IPS-NIHi7 (cell line): Measurements from ENCODE around the gene ANKDD1A.
A peak's percentile ranks its signal among the peaks of the same experiment; 100 is the strongest.

Experiments used
- DNase-seq: peaks from one replicate; pipeline ENCODE4 v3.0.0; 2012; ENCODE audit warnings: mixed read lengths; ENCODE audit errors: extremely low spot score

ANKDD1A gene

DNA sequence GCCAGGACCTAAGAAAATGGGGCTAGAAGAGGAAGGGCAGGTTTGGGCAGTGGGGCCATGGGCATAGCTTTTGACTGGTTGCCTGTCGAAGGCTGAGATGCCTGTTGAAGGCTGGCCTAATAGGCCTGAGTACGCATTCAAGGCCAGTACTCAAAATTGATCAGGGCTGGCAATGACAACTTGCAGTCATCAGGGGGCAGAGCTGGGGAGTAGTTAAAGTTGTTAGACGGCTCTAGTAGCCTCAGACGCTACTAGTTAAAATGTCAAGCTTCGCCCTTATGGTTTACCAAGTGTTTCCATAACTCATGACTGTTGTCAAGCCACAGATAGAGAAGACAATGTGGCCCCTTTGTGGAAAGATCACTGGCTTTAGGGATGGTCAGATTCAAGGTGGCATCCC, 49.3 kb downstream of the ANKDD1A start:
- DNase-seq = peak; percentile 60

DNA sequence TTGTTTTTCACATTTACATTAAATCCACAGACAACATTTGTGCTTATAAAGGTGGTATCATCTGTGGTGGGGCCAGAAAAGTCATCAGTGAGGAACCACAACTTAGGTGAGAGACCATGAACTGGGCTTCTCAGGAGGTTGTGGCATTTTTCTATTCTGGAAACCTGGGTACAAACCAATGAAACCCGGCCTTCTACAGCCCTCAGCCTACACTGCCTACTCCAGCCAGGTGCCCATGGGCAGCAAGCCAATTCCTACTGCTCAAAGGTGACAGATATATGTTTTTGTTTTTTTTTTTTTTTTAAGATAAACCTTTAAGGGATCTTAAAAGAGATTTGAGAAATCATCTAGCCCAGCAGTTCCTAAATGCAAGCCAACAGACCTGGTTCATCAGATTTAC, 57.7 kb downstream of the ANKDD1A start:
- DNase-seq = no peak

DNA sequence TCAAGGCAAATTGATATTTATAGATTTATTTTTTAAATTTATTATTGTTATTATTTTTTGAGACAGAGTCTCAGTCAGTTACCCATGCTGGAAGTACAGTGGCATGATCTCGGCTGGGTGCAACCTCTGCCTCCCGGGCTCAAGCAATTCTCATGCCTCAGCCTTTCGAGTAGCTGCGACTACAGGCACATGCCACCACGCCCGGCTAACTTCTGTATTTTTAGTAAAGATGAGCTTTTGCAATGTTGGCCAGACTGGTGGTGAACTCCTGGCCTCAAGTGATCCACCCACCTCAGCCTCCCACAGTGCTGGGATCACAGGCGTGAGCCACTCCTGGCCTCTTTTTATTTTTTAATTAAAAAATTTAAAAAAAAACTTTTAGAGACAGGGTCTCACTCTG, 59.0 kb downstream of the ANKDD1A start:
- DNase-seq = no peak

DNA sequence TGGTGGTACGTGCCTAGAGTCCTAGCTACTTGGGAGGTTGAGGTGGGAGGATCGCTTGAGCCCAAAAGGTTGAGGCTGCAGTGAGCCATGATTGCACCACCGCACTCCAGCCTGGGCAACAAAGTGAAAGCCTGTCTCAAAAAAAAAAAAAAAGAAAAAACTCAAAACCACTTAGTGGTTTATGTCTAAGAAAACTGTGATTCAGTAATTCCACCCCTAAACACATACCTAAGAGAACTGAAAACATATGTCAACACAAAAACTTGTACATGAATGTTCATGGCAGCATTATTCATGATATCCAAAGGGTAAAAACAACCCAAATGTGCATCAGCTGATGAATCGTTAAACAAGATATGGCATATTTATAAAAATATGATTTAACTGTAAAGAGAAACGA, 63.7 kb downstream of the ANKDD1A start:
- DNase-seq = no peak

DNA sequence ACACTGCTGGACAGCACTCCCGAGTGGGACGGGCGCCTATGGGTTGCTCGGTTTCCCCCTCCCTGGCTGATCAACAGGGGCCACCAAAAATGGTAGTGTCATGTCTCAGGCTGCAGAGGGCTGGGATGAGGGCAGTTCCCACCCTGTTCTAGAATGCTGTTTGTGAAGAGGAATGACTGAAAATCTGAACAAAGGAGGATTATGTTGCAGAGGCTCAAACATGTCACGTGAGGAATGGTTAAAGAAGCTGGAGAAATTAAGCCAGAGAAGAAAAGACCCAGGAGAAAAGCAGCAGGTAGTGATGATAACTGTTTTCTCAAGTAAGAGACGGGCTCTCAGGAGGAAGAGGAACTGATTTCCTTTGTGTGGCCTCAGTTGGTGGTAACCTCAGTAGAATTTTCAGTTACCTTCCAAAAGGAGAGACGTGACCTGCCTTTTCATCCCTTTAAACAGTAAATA, 67.6 kb downstream of the ANKDD1A start:
- DNase-seq = peak; percentile 44

DNA sequence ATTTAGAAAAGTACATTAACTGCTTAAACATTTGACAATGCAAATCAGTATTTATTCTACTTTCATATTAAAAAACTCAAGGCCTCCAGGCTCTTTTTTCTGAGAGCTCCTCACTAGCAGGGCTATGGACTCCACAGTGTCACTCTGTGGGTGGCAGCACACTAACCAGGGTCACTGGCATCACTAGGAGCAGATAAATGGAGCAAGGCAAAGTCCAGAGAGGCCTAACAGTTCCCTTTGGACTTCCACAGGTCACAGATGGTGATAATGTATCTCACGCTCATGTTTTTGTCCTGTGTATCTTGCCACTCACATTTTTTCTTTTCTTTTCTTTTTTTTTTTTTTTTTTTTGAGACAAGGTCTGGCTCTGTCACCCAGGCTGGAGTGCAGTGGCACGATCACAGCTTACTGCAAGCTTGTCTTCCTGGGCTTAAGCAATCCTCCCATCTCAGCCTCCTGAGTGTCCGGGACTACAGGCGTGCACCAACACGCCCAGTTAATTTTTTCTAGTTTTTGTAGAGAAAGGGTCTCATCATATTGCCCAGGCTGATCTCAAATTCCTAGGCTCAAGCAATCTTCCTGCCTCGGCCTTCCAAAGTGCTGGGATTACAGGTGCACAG, 70.2 kb downstream of the ANKDD1A start:
- DNase-seq = no peak

DNA sequence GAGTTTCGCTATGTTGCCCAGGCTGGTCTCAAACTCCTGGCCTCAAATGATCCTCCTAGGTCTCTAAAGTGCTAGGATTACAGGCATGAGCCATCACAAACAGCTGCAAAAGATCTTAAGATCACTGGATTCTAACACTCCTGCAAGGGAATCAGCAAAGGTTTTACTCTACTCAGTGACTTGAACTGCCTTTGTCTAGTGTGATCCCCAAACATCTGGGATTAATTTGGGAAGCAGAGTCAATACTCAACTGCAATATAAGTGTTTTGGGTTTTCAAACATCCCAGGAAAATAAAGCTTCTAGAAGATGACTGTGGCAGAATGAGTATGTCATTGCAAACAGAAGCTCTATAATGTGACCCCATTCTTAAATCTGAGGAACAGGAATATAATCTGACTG, 70.8 kb downstream of the ANKDD1A start:
- no peak for DNase-seq

DNA sequence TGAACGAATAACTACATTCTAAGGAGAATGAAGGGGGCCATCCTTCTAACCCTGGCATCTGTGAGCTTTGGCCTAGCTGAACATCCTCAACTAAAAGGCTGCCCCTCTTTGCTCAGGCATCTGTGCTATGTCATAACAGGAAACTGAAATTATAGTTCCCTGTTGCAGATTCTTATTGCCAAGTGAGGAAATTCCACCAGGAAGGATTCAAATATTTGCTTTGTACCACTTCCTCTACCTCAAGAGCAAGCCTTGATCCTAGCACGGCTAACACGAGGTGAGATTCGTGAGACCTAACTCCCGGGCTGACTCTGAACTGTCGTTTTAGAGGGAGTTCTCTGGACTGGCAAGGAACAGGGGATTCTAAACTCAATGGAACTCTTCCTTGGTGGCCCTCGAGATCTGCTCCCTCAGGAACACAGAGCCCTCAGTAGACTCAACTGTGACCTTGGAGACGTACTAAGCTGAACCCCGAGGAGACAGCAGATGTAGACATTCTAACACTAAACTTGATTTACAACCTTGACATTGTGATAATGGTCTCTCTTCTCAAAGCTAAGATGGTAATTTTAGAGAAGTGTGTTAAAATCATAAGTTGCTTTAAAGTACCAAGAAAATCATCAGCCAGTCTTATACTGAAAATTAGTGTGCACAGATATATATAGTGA, 73.8 kb downstream of the ANKDD1A start:
- DNase-seq = no peak

DNA sequence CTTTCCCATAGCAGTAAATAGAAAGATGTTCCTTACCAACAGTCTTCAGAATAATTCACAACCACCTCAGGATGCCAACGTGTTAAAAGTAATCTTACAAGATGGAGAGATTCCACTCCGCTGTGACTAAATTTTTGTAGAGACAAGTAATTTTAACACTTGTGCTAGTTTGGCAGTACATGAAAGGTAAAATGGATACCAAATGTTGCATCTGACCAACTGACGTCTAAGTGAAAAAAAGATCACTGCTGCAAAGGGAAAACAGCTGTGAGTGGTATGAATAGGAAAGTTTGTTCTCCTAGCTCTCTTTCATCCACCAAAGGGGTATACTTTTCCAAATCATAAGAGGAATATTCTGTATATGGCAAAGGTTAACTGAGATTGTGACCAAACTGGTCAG, 75.4 kb downstream of the ANKDD1A start:
- no peak for DNase-seq

DNA sequence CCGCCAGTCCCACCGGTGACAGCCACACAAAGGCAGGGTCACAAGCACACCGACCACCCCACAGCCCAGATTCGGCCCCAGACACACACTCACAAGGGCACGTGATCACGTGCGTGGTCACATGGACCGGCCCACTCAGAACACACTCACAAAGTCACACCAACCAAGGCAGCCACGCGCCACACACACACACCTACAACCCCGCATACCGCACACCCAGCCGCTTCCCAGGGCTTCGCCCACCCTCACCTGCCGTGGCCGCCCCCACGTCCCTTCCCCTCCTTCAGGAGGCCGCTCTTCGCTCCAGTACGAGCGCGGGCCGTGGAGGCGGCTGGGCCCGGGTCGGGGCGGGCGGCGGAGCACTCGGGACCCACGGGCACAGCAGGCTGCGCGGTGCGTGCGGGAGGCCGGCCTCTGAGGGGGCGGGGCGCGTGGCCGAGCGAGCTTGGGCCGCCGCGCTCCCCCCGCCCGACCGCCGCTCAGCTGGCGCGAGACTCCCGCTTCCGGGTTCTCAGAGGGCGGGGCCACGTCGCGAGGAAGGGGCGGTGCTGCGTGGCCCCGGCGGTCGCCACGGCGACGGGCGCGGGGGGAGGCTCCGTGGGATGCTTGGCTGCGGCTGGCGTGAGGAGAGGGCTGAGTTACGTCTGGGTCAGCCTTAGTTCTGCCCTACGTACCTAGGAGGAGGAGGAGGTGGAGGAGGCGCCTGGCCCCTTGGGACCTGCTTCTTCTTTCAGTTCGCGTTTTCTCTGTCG, 77.9 kb downstream of the ANKDD1A start, which contains the start of gene SPG21:
Gene SPG21, minus strand, starts transcription at position 499 of the 752 bp plus-strand sequence. CDS start 6,345 bp downstream, outside the sequence.
- DNase-seq = peak; percentile 96

DNA sequence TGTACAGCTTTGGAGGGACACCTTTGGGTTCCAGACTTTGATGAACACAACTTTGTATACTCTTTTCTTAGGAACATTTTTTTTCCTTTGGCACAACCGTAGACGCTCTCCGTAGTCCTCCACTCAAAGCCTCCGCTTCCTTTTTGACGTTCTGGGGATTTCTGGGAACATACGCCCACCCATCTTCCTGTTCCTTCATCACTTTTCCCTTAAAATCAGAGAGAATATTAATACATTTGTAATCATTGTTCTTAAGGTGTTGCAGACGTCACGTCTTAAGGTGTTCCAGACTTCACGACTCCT, 78.4 kb downstream of the ANKDD1A start:
- DNase-seq = no peak

DNA sequence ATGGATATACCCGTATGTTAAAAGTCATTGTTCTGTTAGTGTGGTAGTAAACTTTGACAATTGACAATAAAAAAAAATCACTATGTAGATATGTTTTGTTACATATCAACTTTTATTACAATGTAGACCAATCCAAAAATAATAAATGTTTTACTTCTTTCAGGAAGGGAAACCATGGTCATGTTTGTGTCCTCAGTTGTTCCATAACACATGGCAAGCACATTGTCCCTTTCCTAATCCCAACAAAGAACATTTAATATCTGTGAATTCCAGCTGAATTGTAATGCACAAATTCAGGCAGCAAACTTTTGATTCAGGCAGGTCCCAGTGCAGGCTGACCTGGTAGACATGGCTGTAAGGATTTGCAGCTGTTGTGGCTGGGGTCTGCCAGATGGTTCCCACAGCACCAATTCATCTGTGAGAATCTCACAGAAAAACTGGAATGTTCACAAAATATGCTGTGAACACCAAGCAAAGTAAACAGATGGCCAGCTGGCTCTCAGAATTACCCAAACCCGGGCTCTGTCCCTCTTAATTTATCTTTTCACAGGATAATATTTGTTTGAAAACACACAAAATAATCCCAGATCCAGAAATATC, 79.9 kb downstream of the ANKDD1A start:
- no peak for DNase-seq

DNA sequence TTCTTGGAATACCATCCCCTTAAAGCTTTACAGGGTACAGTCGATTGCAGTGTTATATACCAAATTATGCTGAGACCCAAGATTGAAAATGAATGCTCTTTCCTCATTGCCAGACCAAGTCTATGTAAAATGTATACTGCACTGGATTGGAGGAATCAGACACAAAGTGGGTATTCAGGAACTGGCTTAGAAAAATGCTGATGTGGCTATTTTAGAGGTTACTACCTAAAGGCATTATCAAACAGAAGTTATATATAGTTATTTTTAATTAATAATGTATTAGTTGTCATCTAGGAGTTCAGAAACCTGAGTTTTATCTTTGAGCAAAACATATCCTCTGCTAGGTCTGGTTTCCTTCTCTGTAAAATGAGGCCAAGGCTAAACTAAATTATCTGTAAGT, 81.6 kb downstream of the ANKDD1A start:
- no peak for DNase-seq

DNA sequence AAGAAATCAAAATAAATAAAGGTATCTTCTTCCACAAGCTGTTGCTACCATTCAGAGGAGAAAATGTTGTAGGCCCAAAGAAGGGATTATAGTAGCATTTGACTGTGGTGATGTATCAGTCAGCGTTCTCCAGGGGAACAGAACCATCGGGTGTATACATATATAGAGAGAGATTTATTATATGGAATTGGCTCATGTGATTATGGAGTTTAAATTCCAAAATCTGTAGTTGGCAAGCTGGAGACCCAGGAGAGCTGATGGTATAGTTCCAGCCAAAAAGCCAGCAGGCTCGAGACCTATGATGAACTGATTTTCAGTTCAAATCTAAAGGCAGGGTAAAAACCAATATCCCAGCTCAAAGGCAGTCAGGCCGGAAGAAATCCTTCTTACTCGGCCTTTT, 85.4 kb downstream of the ANKDD1A start:
- no peak for DNase-seq

DNA sequence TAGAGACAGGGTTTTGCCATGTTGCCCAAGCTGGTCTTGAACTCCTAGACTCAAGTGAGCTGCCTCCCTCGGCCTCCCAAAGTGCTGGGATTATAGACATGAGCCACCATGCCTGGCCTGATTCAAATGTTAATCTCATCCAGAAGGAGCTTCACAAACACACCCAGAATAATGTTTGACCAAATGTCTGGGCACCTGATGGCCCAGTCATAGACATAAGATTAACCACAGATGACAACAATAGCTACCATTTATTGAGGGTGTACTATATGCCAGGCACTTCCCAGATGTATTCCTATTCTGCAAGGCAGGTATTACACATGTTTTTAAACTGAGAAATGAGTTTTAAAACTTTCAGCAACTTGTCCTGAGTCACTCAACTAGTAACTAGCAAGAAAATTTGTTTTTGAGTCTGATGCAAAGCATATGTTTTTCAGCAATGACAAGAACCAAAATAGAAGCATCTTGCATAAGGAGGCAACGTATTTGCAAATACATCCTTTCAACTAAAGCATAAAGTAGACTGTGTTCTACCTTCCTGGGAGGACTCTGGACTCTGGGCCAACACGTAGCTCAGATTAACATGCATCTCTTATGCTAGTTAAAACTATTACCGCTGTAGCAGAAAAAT, 86.2 kb downstream of the ANKDD1A start:
- no peak for DNase-seq

DNA sequence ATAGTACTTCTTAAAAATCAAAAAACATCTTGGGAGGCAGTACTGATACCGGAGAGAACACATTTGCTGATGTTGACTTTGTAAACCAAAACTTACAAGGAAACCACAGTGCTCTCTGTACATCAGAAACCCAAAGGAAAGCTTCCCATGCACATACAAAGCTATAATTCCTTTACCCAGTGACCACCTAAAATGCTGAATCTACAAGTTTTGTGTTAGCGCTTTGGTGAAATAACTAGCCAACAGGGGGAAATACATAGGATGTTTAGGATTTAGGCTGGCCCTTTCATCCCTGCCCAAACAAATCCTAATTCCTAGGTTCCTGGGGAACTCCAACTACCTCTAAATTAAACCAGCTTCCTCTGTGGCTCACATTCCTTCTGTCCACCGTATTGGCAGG, 93.3 kb downstream of the ANKDD1A start:
- DNase-seq = no peak

DNA sequence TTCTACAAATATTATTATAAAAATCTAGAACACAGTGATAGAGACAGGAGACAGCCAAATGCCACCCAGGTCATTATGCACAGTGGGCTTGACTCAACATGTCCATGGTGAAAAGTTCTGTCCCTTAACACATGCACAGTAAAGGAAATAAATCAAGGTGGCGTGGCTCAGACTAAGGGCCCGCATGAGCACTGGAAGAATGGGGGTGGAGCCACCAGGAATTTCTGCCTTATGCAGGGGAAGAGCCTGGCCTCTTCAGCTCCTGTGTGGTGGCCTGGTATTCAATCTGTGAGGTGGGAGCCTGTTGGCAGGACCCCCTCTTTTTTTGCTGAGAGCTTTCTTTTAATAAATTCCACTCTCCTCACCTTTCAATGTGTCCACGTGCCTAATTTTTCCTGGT, 95.2 kb downstream of the ANKDD1A start:
- no peak for DNase-seq
